ENCODE measurements around the gene NYNRIN.

Gene NYNRIN

DNA sequence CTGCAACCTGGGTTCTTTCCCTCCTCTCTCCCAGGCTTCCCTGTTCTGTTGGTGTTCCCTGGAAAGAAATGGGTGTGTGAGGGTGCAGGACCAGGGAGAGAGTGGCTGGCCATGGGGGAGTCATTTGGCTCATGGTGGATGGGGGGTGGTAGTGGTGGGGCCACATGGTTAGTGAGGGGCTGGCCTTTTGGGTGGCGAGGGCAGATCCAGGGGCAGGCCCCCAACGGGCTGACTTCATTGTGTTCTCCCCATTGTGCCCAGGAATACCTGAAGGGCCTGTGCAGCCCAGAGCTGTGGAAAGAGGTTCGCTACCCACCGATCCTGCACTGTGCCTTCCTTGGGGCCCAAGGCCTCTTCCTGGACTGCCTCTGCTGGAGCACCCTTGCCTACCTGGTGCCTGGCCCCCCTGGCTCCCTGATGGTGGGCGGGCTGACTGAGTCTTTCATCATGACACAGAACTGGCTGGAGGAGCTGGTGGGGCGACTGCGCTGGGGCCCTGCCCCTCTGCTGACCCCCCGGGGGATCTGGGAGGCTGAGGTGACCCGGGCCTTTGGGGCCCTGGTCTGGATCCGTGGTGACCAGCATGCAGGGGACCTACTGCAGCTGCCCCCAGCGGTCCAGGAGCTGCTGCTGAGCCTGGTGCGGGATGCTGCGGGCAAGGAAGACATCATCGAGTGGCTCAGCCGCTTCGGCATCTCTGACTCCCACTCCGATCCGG, 9.0 kb downstream of the NYNRIN start:
- TF ChIP-seq, protein P1, sequence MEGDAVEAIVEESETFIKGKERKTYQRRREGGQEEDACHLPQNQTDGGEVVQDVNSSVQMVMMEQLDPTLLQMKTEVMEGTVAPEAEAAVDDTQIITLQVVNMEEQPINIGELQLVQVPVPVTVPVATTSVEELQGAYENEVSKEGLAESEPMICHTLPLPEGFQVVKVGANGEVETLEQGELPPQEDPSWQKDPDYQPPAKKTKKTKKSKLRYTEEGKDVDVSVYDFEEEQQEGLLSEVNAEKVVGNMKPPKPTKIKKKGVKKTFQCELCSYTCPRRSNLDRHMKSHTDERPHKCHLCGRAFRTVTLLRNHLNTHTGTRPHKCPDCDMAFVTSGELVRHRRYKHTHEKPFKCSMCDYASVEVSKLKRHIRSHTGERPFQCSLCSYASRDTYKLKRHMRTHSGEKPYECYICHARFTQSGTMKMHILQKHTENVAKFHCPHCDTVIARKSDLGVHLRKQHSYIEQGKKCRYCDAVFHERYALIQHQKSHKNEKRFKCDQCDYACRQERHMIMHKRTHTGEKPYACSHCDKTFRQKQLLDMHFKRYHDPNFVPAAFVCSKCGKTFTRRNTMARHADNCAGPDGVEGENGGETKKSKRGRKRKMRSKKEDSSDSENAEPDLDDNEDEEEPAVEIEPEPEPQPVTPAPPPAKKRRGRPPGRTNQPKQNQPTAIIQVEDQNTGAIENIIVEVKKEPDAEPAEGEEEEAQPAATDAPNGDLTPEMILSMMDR (IDR thresholded peaks at IDR 0.05; ENCODE audit: insufficient read depth, low read length, missing control alignments) = no peak
- ChIA-PET POLR2A (interaction anchor here (1.6 kb wide), 1 partner anchor 11 kb away, joined by 4 read pairs; no protein-coding TSS in a partner anchor), CTCF (interaction anchor here (1.3 to 28.4 kb wide), 5 partner anchors 9 to 100 kb away, joined by 4 to 557 read pairs (median 6); partner anchors contain the start of genes ADCY4, CBLN3, CIDEB and KHNYN)
- no peak for DNase-seq (ENCODE audit: low read depth, low spot score)
- no peak overlapping the region for H3K4me3 ChIP-seq (ENCODE audit: low read depth, low read length)

DNA sequence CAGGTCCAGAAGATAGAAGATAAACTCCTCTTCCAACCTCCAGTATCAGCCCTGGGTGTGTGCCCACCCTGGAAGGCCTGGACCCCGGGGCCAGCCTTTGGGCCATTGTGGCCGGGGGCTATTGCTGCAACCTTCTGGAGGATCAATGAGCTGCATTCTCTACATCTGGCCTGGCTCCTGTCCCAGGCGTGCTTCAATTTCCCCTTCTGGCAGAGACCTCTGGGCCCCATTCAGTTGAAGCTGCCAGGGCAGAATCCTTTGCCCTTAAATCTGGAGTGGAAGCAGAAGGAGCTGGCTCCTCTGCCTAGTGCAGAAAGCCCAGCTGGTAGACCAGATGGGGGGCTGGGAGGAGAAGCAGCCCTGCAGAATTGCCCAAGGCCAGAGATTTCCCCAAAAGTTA, 10.0 kb downstream of the NYNRIN start:
- POLR2A ChIA-PET = interaction anchor here (1.0 to 1.6 kb wide), 2 partner anchors 10 to 21 kb away, joined by 4 to 5 read pairs; partner anchors contain the start of gene KHNYN
- CTCF ChIA-PET = interaction anchor here (0.8 to 28.4 kb wide), 7 partner anchors 9 to 80 kb away, joined by 3 to 557 read pairs (median 7); partner anchors contain the start of genes ADCY4, CBLN3, KHNYN and NYNRIN

DNA sequence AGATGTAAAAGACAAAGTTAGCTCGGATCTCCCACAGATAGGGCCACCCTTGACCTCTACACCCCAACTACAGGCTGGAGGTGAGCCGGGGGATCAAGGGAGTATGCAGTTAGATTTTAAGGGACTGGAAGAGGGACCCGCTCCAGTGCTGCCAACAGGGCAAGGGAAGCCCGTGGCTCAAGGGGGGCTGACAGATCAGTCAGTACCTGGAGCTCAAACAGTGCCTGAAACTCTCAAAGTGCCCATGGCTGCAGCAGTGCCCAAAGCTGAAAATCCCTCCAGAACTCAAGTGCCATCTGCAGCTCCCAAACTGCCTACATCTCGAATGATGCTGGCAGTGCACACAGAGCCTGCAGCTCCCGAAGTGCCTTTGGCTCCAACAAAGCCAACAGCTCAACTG, 10.4 kb downstream of the NYNRIN start:
- DNase-seq (ENCODE audit: low read depth, low spot score) = no peak
- TF ChIP-seq, protein P1 (IDR thresholded peaks at IDR 0.05; ENCODE audit: insufficient read depth, low read length, missing control alignments) = no peak
- CTCF ChIA-PET = interaction anchor here (0.8 to 28.4 kb wide), 8 partner anchors 10 to 101 kb away, joined by 3 to 557 read pairs (median 6); partner anchors contain the start of genes ADCY4, CBLN3, CIDEB and KHNYN
- POLR2A ChIA-PET = interaction anchor here (1.0 to 1.6 kb wide), 3 partner anchors 10 to 43 kb away, joined by 4 to 5 read pairs (median 5); partner anchors contain the start of gene KHNYN
- no peak overlapping the region for H3K4me3 ChIP-seq (ENCODE audit: low read depth, low read length)

More for the DNA sequence above, 10.0 kb downstream of the NYNRIN start:
- H3K4me3 ChIP-seq (ENCODE audit: low read depth, low read length) = no peak overlapping the region
- DNase-seq (ENCODE audit: low read depth, low spot score) = no peak
- TF ChIP-seq, protein P1 (IDR thresholded peaks at IDR 0.05; ENCODE audit: insufficient read depth, low read length, missing control alignments) = no peak

DNA sequence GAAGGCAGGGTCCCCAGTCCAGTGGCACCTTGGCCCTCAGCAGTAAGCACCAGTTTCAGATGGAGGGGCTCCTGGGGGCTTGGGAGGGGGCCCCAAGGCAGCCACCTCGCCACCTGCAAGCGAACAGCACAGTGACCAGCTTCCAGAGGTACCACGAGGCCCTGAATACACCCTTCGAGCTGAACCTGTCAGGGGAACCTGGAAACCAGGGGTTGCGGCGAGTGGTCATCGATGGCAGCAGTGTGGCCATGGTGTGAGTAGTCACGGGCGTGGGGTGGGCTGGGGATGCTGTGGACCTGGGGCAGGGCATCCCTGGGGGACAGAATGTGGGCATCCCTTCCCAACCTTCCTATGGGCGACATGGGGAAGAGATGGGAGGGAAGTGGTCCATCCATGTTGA, 11.2 kb downstream of the NYNRIN start:
- TF ChIP-seq, protein P1 (IDR thresholded peaks at IDR 0.05; ENCODE audit: insufficient read depth, low read length, missing control alignments) = no peak
- ChIA-PET POLR2A (interaction anchor here (1.0 kb wide), 2 partner anchors 20 to 44 kb away, joined by 5 read pairs; partner anchors contain the start of gene KHNYN), CTCF (interaction anchor here (0.9 to 28.4 kb wide), 7 partner anchors 11 to 102 kb away, joined by 3 to 557 read pairs (median 7); partner anchors contain the start of genes ADCY4, CBLN3, CIDEB and KHNYN)
- no peak overlapping the region for H3K4me3 ChIP-seq (ENCODE audit: low read depth, low read length)
- no peak for DNase-seq (ENCODE audit: low read depth, low spot score)

DNA sequence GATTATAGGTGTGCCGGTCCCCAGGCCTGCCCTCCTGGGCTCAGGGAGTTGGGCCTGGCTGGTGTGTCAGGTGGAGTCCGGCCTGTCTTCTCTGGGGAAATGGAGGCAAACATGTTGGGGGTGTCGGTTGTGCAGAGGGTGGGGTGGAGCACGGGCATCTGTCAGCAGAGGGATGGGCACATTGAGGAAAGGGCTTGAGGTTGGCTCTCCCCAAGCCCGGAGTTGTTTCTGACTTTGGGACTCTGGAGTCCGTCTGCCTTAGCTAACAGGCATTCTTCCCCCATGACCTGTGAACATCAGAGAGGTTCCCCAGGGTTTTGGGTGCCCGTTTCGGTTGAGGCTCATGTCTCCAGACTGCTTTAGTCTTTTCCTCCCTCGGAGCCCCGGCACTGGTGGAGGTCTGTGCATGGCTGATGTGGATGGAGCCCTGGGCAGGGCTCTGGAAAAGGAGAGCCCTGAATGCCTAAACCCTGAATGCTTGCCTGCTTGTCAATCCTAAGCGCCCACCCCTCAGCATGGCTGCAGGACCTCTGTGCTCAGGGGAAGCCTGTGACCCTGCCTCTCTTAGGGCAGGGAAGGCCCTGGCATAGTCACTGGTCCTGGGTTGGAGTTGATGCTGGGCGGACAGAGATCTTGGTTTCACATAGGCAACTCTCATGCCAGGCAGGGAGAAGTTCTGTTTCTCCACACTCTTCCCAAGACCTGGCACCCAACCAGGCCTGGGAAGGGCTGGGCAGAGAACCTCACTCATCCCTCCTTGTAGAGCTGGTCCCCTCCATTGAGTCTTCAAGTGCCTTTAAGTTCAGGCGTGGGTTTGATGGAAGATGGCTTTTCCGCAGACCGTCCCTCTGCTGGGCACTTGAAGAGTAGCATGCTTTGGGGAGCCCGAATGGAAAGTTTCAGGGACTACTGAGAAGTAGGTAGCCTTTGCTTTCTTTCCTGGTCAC, 12.9 kb downstream of the NYNRIN start:
- no peak for DNase-seq (ENCODE audit: low read depth, low spot score)
- ChIA-PET POLR2A (no interaction called here), CTCF (interaction anchor here (0.6 to 33.5 kb wide), 10 partner anchors 1 to 83 kb away, joined by 3 to 1633 read pairs (median 4); partner anchors contain the start of genes ADCY4, CBLN3, KHNYN and NYNRIN)
- TF ChIP-seq, protein P1 (IDR thresholded peaks at IDR 0.05; ENCODE audit: insufficient read depth, low read length, missing control alignments) = peak; percentile 76
- H3K4me3 ChIP-seq (ENCODE audit: low read depth, low read length) = no peak overlapping the region

Data from AG04449 (cell line).